HepG2 (cell line): ENCODE data around the gene DPH2. TPM values are rescaled to one million over a fixed set of nuclear protein-coding genes. Genes with fewer than 3 reads are reported as not detected.

Source experiments
- DPF2 ChIP-seq: sonication (generic); formaldehyde crosslinking; IDR thresholded peaks from 2 replicates; pipeline ENCODE4 v1.4.0; 2020; ENCODE audit warnings: mild to moderate bottlenecking, low read depth, missing genetic modification reagents, borderline replicate concordance
- FOXK2 ChIP-seq: fragments of 450-650 bp; IDR thresholded peaks from 2 replicates; pipeline ENCODE4 v1.6.1; 2016
- GFI1 ChIP-seq: sonication (generic); formaldehyde crosslinking; IDR thresholded peaks from 2 replicates; pipeline ENCODE4 v1.5.0; 2020; ENCODE audit warnings: missing genetic modification reagents, mild to moderate bottlenecking, borderline replicate concordance
- GTF3A ChIP-seq: sonication (generic); formaldehyde crosslinking; conservative IDR thresholded peaks from 2 replicates; pipeline ENCODE4 v1.4.0; 2020; ENCODE audit warnings: mild to moderate bottlenecking, missing genetic modification reagents
- NFIC ChIP-seq: IDR thresholded peaks from 2 replicates; pipeline ENCODE4 v1.6.1; 2012; ENCODE audit warnings: mild to moderate bottlenecking, low read length, inconsistent platforms
- PBX2 ChIP-seq: IDR thresholded peaks from 2 replicates; pipeline ENCODE4 v1.6.1; 2016; ENCODE audit warnings: control low read depth
- PHF21A ChIP-seq: sonication (generic); formaldehyde crosslinking; IDR thresholded peaks from 2 replicates; pipeline ENCODE4 v1.5.0; 2020; ENCODE audit warnings: mild to moderate bottlenecking, missing genetic modification reagents
- REPIN1 ChIP-seq: sonication (generic); formaldehyde crosslinking; IDR thresholded peaks from 2 replicates; pipeline ENCODE4 v1.8.0; 2022; ENCODE audit warnings: missing genetic modification reagents, low read depth, mild to moderate bottlenecking, borderline replicate concordance
- SIN3A ChIP-seq: IDR thresholded peaks from 2 replicates; pipeline ENCODE4 v1.6.1; 2011; ENCODE audit warnings: low read depth, mild to moderate bottlenecking, control low read depth, low read length, borderline replicate concordance
- SMAD3 ChIP-seq: sonication (generic); formaldehyde crosslinking; IDR thresholded peaks from 2 replicates; pipeline ENCODE4 v1.4.0; 2020; ENCODE audit warnings: missing genetic modification reagents
- TBX3 ChIP-seq: fragments of 450-650 bp; IDR thresholded peaks from 2 replicates; pipeline ENCODE4 v1.6.1; 2017; ENCODE audit warnings: antibody characterized with exemption, mild to moderate bottlenecking, inconsistent platforms, borderline replicate concordance
- TEAD2 ChIP-seq: sonication (generic); formaldehyde crosslinking; IDR thresholded peaks from 2 replicates; pipeline ENCODE4 v1.9.0; 2021; ENCODE audit warnings: missing genetic modification reagents
- TERF1 ChIP-seq: sonication (generic); formaldehyde crosslinking; IDR thresholded peaks from 2 replicates; pipeline ENCODE4 v1.8.0; 2022; ENCODE audit warnings: mild to moderate bottlenecking, missing genetic modification reagents, moderate library complexity
- TOE1 ChIP-seq: sonication (generic); formaldehyde crosslinking; IDR thresholded peaks from 2 replicates; pipeline ENCODE4 v1.4.0; 2020; ENCODE audit warnings: mild to moderate bottlenecking, missing genetic modification reagents
- ZNF225 ChIP-seq: sonication (generic); formaldehyde crosslinking; IDR thresholded peaks from 2 replicates; pipeline ENCODE4 v1.4.0; 2020; ENCODE audit warnings: mild to moderate bottlenecking, missing genetic modification reagents
- ZNF232 ChIP-seq: sonication (generic); formaldehyde crosslinking; IDR thresholded peaks from 2 replicates; pipeline ENCODE4 v1.4.0; 2020; ENCODE audit warnings: missing genetic modification reagents, borderline replicate concordance
- ZNF256 ChIP-seq: sonication (generic); formaldehyde crosslinking; conservative IDR thresholded peaks from 2 replicates; pipeline ENCODE4 v1.4.0; 2020; ENCODE audit warnings: missing genetic modification reagents
- ZNF496 ChIP-seq: sonication (generic); formaldehyde crosslinking; IDR thresholded peaks from 2 replicates; pipeline ENCODE4 v1.8.1; 2023; ENCODE audit warnings: mild to moderate bottlenecking, moderate library complexity, missing genetic modification reagents; ENCODE audit not compliant: insufficient replicate concordance
- ZNF614 ChIP-seq: IDR thresholded peaks from 2 replicates; pipeline ENCODE4 v1.6.1; 2018; ENCODE audit warnings: missing biosample characterization, missing genetic modification reagents, inconsistent platforms, borderline replicate concordance
- ZNF639 ChIP-seq: conservative IDR thresholded peaks from 2 replicates; pipeline ENCODE4 v1.6.1; 2018; ENCODE audit warnings: missing genetic modification reagents
- ZNF674 ChIP-seq: sonication (generic); formaldehyde crosslinking; IDR thresholded peaks from 2 replicates; pipeline ENCODE4 v1.5.0; 2020; ENCODE audit warnings: low read depth, mild to moderate bottlenecking, missing genetic modification reagents
- ZNF7 ChIP-seq: IDR thresholded peaks from 2 replicates; pipeline ENCODE4 v1.6.1; 2016; ENCODE audit warnings: missing biosample characterization, missing genetic modification reagents
- polyA plus RNA-seq, 8 experiments: library from polyadenylated mRNA; depleted of rRNA in 3 of 8; stranded (reverse) in 7 of 8; unstranded in 1 of 8; fragments of >200 nt; fragmentation: Illumina TruSeq in 4 of 8; extraction: Trizol in 4 of 8; gene quantifications; 2 replicates each; pipeline versions ENCODE4 v1.2.1 to v1.2.3, GENCODE V29; 2011 to 2016; ENCODE audit warnings: low read depth in 4 of 8, missing spikeins in 1 of 8, mixed read lengths in 1 of 8; ENCODE audit not compliant: insufficient read depth in 1 of 8
- total RNA-seq, 5 experiments: library from RNA; depleted of rRNA; stranded (reverse); fragments of >200 nt; fragmentation: Illumina TruSeq; extraction: Trizol; gene quantifications; 2 replicates each; pipeline ENCODE4 v1.2.3, GENCODE V29; 2016; ENCODE audit warnings: low read depth in 1 of 5
- TF ChIP-seq, protein P1 (sequence below): IDR thresholded peaks from 2 replicates; pipeline ENCODE4 v1.6.1; 2018; ENCODE audit warnings: missing genetic modification reagents, mild to moderate bottlenecking, missing compliant biosample characterization
- TF ChIP-seq, protein P2 (sequence below): sonication (generic); formaldehyde crosslinking; IDR thresholded peaks from 2 replicates; pipeline ENCODE4 v1.5.1; 2020; ENCODE audit warnings: mild to moderate bottlenecking, moderate library complexity, missing genetic modification reagents

DPH2 gene
- total and polyA plus RNA-seq, 2 of the 13 experiments (the other 11 are each of a cell fraction or from before 2014, with no cell fraction given) = 32.2 to 38.3 TPM

DNA sequence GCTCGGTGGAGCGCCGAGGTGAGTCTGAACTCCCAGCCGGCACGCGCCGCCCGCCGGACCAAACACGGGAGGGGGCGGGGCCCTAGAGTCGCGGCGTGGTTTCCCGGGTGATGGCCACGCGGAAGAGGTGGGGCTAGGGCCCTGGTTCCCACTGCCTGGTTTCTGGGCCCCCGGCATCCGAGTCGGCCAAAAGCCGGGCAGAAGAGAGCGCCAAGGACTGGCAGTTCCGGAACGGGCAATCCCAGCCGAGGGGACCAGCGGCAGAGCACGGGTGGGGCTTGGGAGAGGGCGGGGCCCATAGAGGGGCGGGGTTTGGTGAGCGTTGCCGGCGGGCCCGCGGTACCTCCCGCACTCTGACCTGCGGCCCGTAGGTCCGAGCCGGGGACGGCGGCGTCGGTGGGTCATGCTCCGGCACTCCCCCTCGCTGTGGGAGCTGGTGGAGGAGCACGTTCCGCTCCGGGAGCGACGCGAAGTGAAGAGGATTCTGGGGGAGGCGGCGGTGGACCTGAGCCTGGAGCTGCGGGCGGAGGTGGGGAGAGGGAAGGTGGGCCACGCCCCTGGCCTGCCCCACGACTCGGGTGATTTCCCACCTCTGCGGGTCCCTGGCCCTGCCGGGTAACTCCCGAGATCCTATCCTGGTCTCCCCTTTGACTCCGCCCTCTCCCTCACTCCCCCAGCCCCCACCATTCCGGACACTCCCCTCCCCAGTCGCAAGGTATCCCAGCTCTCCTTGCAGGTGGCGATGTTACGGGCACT lies 21.8 kb downstream of the DPH2 start, which contains the start of gene CCDC24 (continued):
- TF ChIP-seq NFIC = no peak
- no peak for TF ChIP-seq ZNF232 (CRISPR knock-in tag)
- no peak for TF ChIP-seq ZNF7 (CRISPR knock-in tag)
- TF ChIP-seq, protein P1, sequence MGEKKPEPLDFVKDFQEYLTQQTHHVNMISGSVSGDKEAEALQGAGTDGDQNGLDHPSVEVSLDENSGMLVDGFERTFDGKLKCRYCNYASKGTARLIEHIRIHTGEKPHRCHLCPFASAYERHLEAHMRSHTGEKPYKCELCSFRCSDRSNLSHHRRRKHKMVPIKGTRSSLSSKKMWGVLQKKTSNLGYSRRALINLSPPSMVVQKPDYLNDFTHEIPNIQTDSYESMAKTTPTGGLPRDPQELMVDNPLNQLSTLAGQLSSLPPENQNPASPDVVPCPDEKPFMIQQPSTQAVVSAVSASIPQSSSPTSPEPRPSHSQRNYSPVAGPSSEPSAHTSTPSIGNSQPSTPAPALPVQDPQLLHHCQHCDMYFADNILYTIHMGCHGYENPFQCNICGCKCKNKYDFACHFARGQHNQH (CRISPR knock-in tag) = 0 out of 2 replicates have a peak, but pooled peaks have one; percentile 21
- TF ChIP-seq ZNF225 (CRISPR knock-in tag) = no peak
- no peak for TF ChIP-seq ZNF614 (CRISPR knock-in tag)
- no peak for TF ChIP-seq ZNF639 (CRISPR knock-in tag)
- TF ChIP-seq FOXK2 = no peak
- TF ChIP-seq GFI1 (CRISPR knock-in tag) = no peak
- no peak for TF ChIP-seq ZNF496 (CRISPR knock-in tag)
- TF ChIP-seq ZNF256 (CRISPR knock-in tag) = no peak
- TF ChIP-seq, protein P2, sequence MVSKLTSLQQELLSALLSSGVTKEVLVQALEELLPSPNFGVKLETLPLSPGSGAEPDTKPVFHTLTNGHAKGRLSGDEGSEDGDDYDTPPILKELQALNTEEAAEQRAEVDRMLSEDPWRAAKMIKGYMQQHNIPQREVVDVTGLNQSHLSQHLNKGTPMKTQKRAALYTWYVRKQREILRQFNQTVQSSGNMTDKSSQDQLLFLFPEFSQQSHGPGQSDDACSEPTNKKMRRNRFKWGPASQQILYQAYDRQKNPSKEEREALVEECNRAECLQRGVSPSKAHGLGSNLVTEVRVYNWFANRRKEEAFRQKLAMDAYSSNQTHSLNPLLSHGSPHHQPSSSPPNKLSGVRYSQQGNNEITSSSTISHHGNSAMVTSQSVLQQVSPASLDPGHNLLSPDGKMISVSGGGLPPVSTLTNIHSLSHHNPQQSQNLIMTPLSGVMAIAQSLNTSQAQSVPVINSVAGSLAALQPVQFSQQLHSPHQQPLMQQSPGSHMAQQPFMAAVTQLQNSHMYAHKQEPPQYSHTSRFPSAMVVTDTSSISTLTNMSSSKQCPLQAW = peak; percentile 82
- TF ChIP-seq PHF21A (CRISPR knock-in tag) = peak; percentile 42; the same call in 1 of the 2 replicates
- no peak for TF ChIP-seq GTF3A (CRISPR knock-in tag)
- no peak for TF ChIP-seq TBX3
- TF ChIP-seq TOE1 (CRISPR knock-in tag) = no peak
- TF ChIP-seq SIN3A = peak; percentile 90; the same call in 1 of the 2 replicates
- 0 out of 2 replicates have a peak, but pooled peaks have one; percentile 19 for TF ChIP-seq DPF2 (CRISPR knock-in tag)
- no peak for TF ChIP-seq TERF1
- TF ChIP-seq PBX2 = no peak
- TF ChIP-seq TEAD2 (CRISPR knock-in tag) = no peak
- TF ChIP-seq SMAD3 = no peak
- no peak for TF ChIP-seq ZNF674
- peak; percentile 45; the same call in 1 of the 2 replicates for TF ChIP-seq REPIN1 (CRISPR knock-in tag)
